GM12892 (cell line): Measurements from ENCODE around the gene ORMDL1.

Source experiments
- POLR2A ChIP-seq: IDR thresholded peaks from 2 replicates; pipeline ENCODE4 v1.6.1; 2011; ENCODE audit warnings: low read depth, low read length, control low read depth
- TAF1 ChIP-seq: IDR thresholded peaks from 2 replicates; pipeline ENCODE4 v1.6.1; 2011; ENCODE audit warnings: low read depth, mild to moderate bottlenecking, control low read depth, low read length, borderline replicate concordance

DNA sequence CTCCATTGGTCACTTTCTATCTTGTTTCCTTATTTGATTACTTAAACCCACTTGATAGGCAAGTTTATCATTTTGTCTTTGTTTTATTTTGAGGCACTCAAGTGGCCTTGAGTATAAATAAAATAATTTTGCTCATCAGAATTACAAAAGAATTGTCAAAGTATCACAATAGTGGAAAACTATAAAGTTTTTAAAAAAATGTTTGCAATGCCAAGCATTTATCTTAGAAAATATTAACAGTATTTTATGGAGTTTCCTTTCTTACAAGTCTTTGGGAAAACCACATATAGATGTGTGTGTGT lies 14.8 kb upstream of the ORMDL1 start:
- no peak for TF ChIP-seq POLR2A
- no peak for TF ChIP-seq TAF1
